Cardiac septum (tissue), 1 donor: ENCODE results near the gene TPD52L1. TPM values are rescaled to one million over a fixed set of nuclear protein-coding genes. Genes with fewer than 3 reads are reported as not detected.
"Not testable (repeated sequence)": the region's sequence is repeated elsewhere in the genome, so short reads cannot be mapped to it uniquely, and the experiment has no call there.

Experiments
- DNase-seq: peaks from one replicate; pipeline ENCODE4 v3.0.0-alpha.2; 2020; ENCODE audit warnings: low spot score
- intact Hi-C: fragments of 100-400 bp; cut with DNase I; formaldehyde crosslinking; loops from one replicate; pipeline ENCODE4 v1.14.0; 2022
- total RNA-seq: library from RNA; stranded (reverse); fragmentation: NEBNext Ultra II Directional; extraction: Animal tissue kit (Norgen Biotek cat#: 25700); gene quantifications from one replicate; pipeline ENCODE4 v1.2.1, GENCODE V29; 2021
- donor health status: DM: no; HTN: no; CAD: no.

TPD52L1 gene
- total RNA-seq, 1 donor from 2014 or later = 91.0 TPM

DNA sequence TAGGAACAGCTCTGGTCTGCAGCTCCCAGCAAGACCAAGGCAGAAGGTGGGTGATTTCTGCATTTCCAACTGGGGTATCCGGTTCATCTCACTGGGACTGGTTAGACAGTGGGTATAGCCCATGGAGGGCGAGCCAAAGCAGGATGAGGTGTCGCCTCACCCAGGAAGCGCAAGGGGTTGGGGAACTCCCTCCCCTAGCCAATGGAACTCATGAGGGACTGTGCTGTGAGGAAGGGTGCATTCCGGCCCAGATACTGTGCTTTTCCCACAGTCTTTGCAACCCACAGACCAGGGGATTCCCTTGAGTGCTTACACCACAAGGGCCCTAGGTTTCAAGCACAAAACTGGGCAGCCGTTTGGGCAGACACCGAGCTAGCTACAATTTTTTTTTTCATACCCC, 126.4 kb downstream of the TPD52L1 start:
- intact Hi-C loops = no loop called here

DNA sequence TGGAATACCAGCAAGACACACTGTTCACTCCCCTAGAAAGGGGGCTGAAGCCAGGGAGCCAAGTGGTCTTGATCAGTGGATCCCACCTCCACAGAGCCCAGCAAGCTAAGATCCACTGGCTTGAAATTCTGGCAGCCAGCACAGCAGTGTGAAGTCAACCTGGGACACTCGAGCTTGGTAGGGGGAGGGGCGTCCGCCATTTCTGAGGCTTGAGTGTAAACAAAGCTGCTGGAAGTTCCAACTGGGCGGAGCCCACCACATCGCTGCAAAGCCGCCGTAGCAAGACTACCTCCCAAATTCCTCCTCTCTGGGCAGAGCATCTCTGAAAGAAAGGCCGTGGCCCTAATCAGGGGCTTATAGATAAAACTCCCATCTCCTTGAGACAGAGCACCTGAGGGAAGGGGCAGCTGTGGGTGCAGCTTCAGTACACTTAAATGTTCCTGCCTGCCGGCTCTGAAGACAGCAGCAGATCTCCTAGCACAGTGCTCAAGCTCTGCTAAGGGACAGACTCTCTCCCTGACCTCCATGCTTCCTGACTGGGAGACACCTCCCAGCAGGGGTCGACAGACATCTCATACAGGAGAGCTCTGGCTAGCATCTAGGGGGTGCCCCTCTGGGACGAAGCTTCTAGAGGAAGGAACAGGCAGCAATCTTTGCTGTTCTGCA, 126.9 kb downstream of the TPD52L1 start:
- DNase-seq, intact Hi-C loops: not testable (repeated sequence)

More for the DNA sequence above, 126.4 kb downstream of the TPD52L1 start:
- DNase-seq = no peak

- DNase-seq, intact Hi-C loops: not testable (repeated sequence)
Measured at GRCh38 chr6:125282470-125282869, 128.9 kb downstream of the TPD52L1 start.

DNA sequence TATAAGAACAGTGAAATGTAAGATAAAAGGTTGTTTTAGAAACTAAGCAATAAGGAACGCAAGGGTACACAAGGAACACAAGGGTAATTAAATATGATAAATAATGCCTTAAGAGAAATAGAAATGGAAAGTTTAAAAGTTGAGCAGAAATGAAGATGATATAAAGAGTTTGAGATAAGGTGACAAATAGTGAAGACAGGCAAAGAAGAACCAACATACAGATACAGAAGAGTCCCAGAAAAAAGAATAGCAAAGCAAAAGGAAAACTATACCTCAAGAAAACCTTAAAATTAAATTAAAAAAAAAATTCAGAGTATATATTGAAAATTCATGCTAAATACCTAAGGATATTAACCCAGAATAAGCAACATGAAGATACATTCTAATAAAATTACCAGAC, 131.8 kb downstream of the TPD52L1 start:
- intact Hi-C loops = no loop called here
- DNase-seq = no peak

DNA sequence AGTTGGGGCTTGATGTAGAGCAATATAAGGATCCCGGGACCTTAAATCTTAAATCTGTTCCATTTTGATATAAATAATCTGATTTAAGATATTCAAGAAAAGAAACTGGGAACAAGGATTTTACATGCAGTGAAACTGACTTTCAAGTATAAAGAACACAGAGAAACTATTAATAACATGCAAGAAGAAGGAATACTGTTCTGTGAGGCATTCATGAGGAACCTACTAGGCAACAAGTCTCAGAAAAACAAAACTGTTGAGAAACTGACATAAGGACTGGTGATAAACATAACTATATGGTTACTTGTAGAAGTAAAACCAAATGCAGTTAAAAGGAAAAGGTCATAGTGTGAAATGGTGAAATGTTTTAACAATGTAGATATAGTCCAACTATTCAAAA, 132.4 kb downstream of the TPD52L1 start:
- DNase-seq = no peak
- intact Hi-C loops = no loop called here

DNA sequence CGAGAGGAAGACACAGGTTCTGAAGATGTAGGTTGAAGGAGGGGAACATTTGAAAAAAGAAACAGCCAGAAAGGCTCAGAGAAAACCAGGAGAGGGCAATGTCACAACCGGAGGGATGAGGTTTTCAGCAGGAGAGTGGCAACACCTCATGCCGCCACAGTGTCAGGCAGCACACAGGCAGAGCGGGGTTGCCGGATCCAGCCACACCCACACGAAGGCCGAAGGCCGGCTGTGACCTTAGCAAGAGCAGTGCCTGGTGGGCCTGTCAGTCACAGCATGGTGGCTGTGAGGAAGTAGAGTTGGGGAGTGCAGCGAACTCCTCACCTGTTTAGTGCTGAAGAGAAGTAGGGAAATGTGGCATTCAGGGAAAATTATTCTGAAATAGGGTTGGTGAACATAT, 134.1 kb downstream of the TPD52L1 start:
- intact Hi-C loops = no loop called here
- no peak for DNase-seq

GRCh38 chr6:125293587-125293986, 140.0 kb downstream of the TPD52L1 start:
- intact Hi-C loops = loop anchor here (5.0 kb wide), 1 partner anchor 41 kb away; no protein-coding TSS in a partner anchor
- DNase-seq = no peak

- intact Hi-C loops = loop anchor here (5.0 kb wide), 1 partner anchor 42 kb away; no protein-coding TSS in a partner anchor
- DNase-seq = no peak
Measured at GRCh38 chr6:125294036-125294435, 140.5 kb downstream of the TPD52L1 start.

DNA sequence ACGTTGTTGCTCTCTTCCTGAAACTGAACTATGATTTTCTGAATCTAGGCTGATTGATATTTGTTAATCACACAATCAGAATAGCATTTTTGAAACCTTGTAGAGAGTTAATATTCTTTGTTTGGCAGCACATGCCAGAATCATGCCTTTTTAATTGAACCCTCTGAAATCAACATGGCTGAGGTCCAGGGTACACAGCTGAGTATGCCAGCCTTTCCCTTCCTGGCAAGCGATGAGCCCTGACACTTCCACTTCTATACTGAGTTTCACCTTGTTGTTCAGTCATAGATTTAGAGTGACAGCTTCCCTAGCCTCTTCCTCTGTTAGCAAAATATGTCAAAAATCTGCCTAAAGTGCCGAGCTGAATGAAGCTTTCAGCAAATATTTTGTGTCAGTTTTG, 141.4 kb downstream of the TPD52L1 start:
- intact Hi-C loops = loop anchor here (5.0 kb wide), 1 partner anchor 43 kb away; no protein-coding TSS in a partner anchor
- no peak for DNase-seq

DNA sequence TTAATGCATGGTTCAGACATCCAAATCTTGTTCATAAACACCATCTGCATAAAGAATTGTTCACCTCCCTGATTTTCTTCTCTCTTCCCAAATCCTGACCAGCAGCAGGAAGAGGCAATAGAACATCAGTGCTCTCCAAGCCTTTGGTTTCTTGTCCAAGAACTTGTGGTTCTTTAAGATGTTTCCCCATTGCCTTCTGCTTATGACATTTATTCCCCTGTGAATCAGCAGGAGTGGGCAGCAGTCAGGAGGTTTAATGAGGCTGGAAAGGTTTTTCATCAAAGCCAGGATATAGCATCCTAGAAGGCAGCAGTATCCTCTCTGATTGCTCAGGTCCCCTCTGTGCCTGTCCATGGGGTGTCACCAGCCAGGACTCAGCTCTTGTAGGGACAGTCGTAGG, 142.9 kb downstream of the TPD52L1 start:
- DNase-seq = no peak
- intact Hi-C loops = no loop called here

DNA sequence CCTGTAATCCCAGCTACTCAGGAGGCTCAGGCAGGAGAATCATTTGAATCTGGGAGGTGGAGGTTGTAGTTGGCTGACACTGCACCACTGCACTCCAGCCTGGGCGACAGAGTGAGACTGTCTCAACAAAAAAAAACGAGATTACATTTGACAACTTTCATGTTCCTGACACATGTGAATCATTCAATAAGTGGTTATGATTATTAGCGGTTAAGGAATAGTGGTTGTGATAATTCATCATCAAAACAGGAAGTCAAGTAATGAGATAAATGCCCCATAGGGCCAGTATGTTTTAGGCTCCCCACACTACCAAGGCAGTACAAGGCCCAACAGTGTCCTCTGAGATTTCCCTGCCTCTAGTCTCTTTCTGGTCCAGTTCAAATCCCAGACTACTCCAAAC, 145.7 kb downstream of the TPD52L1 start:
- DNase-seq = no peak
- intact Hi-C loops = no loop called here

DNA sequence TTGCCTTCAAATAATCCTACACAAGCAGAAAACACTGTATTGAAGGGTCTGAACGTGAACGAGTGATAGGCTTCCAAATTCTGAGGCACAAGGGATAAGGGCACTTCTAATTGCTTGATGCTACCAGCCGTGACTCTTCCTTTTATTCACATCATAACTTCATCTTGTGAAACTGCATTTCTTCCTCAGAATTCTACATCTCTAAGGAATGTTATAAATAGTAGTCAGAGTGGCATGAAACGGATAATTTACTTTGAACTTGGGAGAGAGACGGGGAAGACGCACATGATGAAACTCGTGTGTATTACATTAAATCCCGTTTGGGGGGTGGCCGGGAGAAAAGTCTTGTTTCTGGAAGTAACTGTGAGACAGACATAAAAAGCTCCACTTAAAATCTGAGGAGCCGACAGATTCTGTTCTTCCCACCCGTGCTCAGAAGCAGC, 147.4 kb downstream of the TPD52L1 start:
- intact Hi-C loops = loop anchor here (2.0 to 10.0 kb wide), 4 partner anchors 110 to 654 kb away; partner anchors contain the start of genes HINT3 and TPD52L1
- DNase-seq = no peak

DNA sequence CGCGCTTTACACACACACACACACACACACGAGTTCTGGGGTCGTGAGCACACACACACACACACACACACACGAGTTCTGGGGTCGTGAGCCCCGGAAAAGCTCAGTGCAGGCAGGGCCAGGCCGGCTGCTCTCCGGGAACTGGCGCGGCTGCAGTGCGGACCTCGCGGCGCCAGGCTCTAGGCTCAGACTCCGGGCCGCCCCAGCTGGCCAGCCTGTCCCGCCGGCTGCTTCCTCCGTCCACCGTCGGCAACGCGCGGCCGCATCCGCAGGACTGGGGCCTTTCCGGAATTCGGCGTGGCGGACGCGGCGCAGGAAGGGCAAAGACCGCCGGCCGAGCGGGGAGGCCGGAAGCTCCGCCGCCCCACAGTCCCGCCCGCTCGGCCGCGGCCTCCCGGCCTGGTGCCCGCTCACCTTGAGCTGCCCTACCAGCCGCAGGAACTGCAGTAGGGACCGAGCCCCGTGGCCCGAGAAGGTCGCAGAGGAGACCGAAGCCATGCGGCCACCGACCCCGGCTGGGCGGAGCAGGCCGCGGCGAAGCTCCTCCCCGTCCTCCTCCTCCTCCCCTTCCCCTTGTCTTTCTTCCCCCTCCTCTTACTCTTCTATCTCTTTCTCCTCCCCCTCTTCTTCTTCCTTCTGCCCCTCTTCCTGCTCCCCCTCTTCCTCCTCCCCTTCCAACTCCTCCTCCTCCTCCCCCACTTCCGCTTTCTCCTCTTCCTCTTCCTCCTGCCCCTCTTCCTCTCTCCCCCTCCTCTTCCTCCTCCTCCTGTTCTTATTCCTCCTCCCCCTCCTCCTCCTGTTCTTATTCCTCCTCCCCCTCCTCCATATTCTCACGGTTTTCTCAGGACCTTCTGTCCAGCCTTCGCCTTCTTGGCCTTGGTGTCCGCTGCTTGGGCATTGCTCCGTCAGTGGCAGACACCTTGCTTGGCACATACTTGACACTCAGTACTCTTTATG, 148.1 kb downstream of the TPD52L1 start, which contains the start of gene HDDC2:
HDDC2 (minus strand) TSS at position 533 of the 957 bp plus-strand sequence; CDS start at position 498, 35 bp downstream.
- intact Hi-C loops = loop anchor here (2.0 to 10.0 kb wide), 4 partner anchors 111 to 653 kb away; partner anchors contain the start of genes HINT3 and TPD52L1

DNA sequence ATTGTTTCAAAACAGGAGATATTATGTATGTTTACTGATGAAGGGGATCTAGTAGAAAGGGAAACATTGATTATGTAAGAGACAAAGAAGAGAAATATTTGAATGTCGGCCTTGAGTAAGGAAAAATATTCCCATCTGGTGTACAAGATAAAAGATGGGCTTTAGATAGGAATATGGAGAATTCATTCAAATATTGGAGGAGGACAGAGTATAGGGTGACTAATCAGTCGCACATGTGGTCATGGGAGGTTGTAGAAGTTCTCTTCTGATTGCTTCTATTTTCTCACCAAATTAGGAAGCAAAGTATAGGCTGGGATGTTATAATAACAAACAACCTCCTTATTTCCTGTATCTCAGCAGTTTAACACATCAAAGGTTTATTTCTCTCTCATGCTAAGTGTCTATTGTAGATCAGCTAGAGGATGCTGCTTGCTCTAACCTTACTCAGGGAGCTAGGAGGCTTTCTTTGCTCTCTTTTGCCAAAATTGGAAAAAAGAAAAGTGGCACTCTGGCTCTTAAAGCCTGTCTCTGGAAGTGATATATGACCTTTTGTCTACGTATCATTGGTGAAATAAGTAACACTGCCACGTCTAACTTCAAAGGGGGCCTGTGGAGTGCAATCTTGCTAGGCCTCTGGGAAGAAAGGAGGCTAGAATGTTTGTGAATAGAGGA, 149.4 kb downstream of the TPD52L1 start:
- DNase-seq = no peak
- intact Hi-C loops = loop anchor here (5.0 to 10.0 kb wide), 3 partner anchors 151 to 652 kb away; partner anchors contain the start of genes HINT3 and TPD52L1

More for the DNA sequence above, 148.1 kb downstream of the TPD52L1 start, which contains the start of gene HDDC2:
- peak; percentile 89 for DNase-seq

GRCh38 chr6:125303512-125303854, 149.9 kb downstream of the TPD52L1 start:
- no peak for DNase-seq
- intact Hi-C loops = loop anchor here (5.0 to 10.0 kb wide), 3 partner anchors 151 to 651 kb away; partner anchors contain the start of genes HINT3 and TPD52L1

DNA sequence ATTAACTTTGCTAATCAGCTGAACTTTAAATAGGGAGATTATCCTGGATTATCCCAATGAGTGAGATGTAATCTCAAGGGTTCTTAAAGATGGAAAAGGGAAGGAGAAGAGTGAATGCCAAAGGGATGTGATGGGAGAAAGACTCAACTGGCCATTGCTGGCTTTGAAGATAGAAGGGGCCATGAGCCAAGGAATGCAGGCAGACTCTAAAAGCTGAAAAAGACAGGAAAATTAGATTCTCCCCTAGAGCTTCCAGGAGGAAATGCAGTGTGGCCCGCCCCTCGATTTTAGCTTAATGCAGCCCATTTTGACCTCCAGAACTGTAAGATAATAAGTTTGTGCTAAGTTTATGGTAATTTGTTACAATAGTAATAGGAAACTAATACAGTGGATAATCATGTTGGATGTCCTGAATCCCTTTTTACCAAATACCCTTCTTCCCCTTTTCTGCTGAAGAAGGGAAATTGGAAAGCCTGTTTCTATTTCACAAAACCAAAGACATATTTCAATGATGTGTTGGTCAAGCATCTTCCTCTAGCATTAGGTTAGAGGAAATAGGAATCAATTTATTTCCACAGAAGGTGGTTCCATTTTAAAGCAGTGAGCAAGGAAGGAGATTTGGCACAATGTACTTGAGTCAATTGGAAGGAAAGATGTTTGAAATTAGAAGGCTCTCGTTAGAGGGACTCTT, 151.5 kb downstream of the TPD52L1 start:
- intact Hi-C loops = loop anchor here (5.0 to 10.0 kb wide), 3 partner anchors 153 to 650 kb away; partner anchors contain the start of genes HINT3 and TPD52L1
- no peak for DNase-seq

DNA sequence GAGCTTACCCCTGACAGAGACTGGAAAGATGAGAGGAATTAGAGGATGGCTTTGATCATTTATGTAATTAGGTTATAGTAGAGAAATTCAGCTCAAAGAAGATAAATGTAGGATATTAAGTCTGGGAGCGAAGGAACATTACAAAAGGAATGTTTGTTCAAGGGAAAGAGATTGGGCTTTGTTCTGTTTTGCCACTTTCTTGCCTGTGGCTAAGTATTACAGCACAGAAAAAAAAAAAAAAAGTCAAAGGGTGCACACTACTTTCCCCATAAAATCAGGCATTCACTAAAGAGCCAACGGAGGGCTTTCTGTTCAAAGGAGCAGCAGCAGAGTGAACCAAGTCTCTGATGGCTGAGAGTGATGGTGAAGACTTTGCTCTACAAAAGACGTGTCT, 153.2 kb downstream of the TPD52L1 start:
- intact Hi-C loops = loop anchor here (10.0 kb wide), 2 partner anchors 538 to 648 kb away; partner anchors contain the start of gene HINT3
- no peak for DNase-seq

- no peak for DNase-seq
- intact Hi-C loops = loop anchor here (10.0 kb wide), 2 partner anchors 538 to 648 kb away; partner anchors contain the start of gene HINT3
Measured at GRCh38 chr6:125307150-125307838, 153.7 kb downstream of the TPD52L1 start.
